OCI-M2 (cell line): ENCODE results near the gene ITPK1.
"Not testable (repeated sequence)": the region's sequence is repeated elsewhere in the genome, so short reads cannot be mapped to it uniquely, and the experiment has no call there.

Experiments used
- DNase-seq: peaks from one replicate; lab custom pipeline; 2025; ENCODE audit not compliant: unreplicated experiment; lab: John Stamatoyannopoulos, UW

The ITPK1 gene

DNA sequence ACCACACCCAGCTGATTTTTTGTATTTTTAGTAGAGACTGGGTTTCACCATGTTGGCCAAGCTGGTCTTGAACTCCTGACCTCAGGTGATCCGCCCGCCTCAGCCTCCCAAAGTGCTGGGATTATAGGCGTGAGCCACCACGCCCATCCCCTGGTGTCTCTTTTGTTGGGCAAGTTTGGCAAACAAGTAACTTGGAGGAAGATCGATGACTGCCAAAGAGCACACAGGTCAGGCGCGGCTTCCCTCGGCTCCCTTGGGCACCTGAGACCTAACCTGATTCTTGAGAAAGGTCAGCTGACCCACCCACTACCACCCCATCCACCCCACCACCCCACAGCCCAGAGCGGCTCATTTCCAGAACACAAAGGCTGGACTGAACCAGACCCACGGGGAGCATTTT lies 9.9 kb downstream of the ITPK1 start:
- not testable (repeated sequence) for DNase-seq

DNA sequence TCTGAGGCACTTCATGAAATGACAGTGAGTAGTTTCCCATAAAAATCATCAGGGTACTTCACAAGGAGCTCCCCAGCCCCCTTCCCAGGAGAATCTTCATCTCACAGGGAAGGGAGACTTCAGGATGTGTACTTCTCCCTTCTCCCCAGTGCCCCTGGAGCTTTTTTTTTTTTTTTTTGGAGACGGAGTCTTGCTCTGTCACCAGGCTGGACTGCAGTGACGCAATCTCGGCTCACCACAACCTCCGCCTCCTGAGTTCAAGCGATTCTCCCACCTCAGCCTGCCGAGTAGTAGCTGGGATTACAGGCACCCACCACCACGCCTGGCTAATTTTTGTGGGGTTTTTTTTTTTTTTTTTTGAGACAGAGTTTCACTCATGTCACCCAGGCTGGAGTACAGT lies 10.4 kb downstream of the ITPK1 start:
- DNase-seq, result no peak

DNA sequence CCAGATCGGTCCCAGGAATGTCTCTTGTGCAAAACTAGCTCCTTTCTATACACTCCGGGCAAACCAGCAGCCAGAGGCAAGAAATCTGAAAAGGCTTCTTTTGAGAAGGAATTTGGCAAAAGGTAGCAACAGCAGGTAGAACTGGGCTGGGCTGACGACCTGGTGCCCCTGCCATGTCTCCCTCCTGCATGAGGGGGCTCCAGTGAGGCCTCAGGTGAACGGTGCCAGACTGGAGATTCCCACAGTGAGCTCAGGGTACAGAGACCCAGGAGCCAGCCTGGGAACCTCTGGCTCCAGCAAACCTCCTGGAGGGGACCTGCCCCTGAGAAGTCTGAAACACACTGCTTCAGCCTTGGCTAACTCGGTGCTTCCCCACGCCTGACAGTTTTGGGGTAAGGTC lies 10.8 kb downstream of the ITPK1 start:
- no peak for DNase-seq

- DNase-seq, result no peak
Observed at GRCh38 chr14:93103392-93104080, 12.2 kb downstream of the ITPK1 start.

GRCh38 chr14:93102141-93102540 lies 13.6 kb downstream of the ITPK1 start:
- no peak for DNase-seq

DNA sequence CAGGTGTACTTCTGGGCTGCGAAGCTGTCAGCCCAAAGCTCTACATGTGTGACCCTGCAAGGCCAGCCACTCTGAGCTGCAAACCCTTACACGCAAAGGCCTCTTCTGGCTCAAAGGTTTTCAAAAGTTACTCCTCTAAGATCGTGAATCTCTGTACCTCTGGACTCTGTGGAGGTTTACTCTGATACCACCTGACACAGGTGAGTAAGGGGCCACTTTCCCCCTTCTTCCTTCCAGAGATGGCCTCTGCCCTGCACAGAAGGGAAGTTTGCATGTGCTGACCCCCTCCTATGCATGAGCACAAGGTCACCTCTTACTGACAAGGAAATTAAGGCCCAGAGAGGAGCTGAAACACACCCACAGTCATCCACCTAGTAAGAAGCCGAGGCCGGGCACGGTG lies 14.5 kb downstream of the ITPK1 start:
- DNase-seq, result no peak

- no peak for DNase-seq
Observed at GRCh38 chr14:93100570-93100969, 15.2 kb downstream of the ITPK1 start.

DNA sequence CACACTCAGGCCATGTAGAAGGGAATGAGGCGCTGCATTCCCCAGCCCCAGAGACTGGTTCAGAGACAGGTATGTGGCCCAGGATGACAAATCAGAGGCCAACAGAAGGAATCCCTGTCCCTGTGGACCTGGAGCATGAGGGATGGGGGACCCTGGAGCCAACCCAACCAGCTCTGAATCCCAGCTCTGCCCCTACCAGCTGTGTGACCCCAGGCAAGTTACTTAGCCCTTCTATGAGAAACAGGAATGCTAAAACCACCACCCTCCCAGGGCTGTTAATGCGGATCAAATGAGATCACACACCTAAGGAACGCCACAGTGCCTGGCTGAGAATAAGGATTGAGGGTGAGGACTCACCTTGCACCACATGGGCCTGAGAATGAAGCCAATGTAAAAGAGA lies 15.6 kb downstream of the ITPK1 start:
- DNase-seq, result no peak

GRCh38 chr14:93099643-93100042 lies 16.1 kb downstream of the ITPK1 start:
- DNase-seq, result no peak

DNA sequence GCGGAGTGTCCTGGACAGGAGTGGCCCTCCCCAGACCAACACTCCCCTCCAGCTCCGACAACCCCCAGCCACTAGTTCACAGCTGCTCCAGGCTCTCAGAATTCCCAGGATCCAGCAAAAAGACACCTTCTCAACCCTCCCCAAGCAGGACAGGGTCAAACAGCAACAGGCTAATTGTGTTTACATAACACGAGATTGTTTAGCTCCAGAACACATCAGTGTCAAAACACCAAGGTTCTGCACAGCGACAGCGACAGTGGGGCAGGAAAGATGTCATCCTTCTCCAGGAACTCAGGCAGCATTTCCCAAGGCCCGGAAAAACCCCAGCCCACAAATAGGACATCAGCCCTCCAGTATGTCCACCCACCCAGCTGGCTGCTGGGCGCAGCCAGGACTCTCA lies 16.5 kb downstream of the ITPK1 start:
- no peak for DNase-seq

DNA sequence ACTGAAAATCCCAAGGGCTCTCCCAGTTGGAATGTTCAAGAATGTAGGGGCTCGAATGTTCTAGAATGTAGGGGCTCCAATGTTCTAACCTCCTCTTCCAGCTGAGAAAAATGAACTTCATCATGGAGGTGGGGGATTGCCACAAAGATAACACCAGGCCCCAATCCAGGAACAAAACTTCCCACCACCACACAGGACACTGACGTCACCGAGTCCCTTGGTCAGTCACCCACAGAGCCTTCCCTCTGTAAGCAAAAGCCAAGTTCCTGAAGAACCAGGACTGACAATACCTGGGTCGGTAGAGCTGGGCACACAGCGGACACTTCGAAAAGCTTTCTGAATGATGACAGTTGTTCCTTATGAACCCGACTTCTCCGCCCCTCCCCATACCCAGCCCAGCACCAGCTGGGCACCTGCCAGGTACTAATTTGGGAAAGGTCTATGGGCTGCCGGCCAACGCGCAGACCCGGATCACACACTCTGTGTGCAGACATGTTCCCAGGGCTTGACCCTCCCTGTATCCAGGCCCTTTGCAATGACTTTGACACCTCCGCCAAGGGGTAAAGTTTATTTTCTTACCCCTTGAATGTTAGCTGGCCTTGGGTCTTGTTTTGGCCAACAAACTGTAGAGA lies 18.9 kb downstream of the ITPK1 start:
- no peak for DNase-seq

DNA sequence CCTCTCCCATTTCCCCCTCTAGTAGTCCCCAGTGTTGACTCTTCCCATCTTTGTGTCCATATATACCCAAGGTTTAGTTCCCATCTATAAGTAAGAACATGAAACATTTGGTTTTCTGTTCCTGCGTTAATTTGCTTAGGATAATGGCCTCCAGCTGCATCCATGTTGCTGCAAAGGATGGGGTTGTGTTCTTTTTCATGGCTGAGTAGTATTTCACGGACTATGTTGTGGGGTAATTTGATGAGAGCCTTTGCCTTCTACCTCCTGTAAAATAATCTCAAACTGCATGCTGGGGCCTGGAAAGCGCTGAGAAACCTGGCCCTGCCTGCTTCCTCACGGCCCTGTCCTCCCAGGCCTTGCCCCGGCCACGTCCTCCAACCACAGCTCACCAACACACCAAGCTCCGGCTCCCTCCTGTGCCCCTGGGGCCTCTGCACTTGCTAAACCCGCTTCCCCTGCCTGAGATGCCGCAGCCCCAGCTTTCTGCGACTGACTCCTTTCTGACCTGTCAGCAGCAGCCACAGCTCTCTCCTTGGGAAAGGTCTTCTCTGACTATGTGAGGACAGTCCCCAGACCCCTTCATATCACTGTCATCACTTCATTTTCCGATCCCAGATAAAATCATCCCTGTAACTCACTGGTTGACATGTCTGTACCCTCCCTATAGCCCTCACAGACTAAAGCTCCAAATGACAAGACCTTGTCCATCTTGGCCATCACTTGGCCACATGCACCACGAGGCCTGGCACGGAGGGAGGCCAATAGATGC lies 19.8 kb downstream of the ITPK1 start:
- DNase-seq, result no peak

- DNase-seq, result no peak
Observed at GRCh38 chr14:93094121-93094918, 21.4 kb downstream of the ITPK1 start.

GRCh38 chr14:93092606-93093556 lies 22.8 kb downstream of the ITPK1 start:
- DNase-seq, result no peak

- no peak for DNase-seq
Observed at GRCh38 chr14:93091666-93092065, 24.1 kb downstream of the ITPK1 start.

GRCh38 chr14:93090826-93091555 lies 24.7 kb downstream of the ITPK1 start:
- no peak for DNase-seq

DNA sequence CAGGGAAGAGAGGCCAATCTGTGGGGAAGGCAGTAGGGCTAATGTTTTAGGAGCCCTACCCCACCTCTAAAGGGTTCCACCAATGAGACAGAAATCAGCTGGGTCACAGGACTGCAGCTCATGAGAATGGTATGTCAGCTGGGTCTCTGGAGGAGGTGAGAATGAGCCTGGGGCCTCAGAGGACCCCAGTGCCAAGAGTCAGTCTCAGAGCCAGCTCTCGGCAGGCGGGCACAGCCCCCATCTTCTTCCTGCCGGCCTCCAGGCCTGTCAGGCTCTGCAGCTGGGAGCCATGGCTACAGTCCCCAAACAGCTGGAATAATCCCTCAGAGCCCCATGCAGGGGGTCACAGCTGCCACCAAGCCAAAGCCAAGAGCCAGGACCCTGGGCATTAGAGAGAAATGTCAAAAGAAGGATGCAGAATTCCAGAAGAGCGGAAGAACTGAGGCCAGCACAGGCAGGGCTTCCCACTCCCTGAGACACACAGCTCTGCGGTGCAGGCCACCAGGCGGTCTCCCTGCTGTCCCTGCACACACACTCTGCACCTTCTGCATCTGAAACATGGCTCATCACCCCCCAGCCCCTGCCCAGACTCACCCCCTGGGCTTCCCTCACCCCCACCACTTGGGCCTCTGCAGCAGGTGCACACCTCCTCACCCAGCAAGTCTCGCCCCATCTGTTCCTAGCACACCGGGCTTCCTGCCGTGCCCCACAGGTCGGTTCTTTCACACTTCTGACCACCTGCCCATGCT lies 26.0 kb downstream of the ITPK1 start:
- no peak for DNase-seq

DNA sequence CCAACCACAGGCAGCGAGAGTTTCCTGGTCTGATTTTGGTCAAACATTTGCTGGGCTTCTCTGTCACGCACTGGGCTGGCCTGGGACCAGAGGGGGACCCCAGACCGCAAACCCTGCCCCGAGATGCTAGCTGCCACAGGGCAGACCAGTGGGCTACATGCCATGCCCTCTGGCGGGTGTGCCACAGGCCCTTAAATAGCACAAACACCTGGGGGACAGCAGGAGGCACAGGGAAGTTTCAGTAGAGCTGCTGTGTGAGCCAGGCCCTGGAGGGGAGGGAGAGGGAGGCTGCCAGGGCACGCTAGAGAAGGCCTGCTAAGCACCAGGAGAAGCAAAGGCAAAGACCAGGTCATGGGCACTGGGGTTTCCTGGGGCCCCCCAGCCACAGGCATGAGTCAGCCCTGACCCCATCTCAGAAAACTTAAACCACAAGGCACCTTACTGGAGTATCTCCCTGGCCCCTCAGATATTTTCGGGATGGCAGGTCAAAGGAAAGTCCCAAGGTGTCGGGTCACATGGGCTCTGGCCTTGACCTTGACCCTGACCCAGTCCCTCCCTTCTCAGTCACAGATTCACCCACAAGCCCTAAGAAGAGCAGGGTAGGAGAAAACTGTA lies 29.2 kb downstream of the ITPK1 start:
- no peak for DNase-seq

GRCh38 chr14:93085911-93086310 lies 29.8 kb downstream of the ITPK1 start:
- DNase-seq, result no peak
